Psoas muscle (tissue), 8 donors: ENCODE measurements around the gene SH3RF2. TPM values are rescaled to one million over a fixed set of nuclear protein-coding genes. Genes with fewer than 3 reads are reported as not detected.

Experiments used
- ATAC-seq, 4 donors: fragments of 200-7000 bp; cut with Tn5 transposase; one replicate each; pipeline ENCODE4 v1.9.1; 2020; ENCODE audit warnings: moderate library complexity in 3 of 4, mild to moderate bottlenecking in 2 of 4
- DNase-seq, 2 donors: peaks; one replicate each; pipeline ENCODE4 v3.0.0-alpha.2; 2020
- H3K27ac ChIP-seq: fragments of 200-600 bp; one replicate; pipeline ENCODE4 v1.8.0; 2022
- H3K27me3 ChIP-seq, 3 donors: fragments of 200-600 bp in 1 of 3; one replicate each; pipeline versions ENCODE4 v1.6.1 to v1.8.0; 2013 to 2022; ENCODE audit warnings: low read length in 2 of 3, mild to moderate bottlenecking in 2 of 3, moderate library complexity in 1 of 3; ENCODE audit not compliant: insufficient read depth in 3 of 3
- H3K36me3 ChIP-seq, 2 donors: fragments of 200-600 bp in 1 of 2; one replicate each; pipeline versions ENCODE4 v1.6.1 to v1.8.0; 2013 to 2022; ENCODE audit warnings: low read depth in 1 of 2, mild to moderate bottlenecking in 1 of 2, moderate library complexity in 1 of 2; ENCODE audit not compliant: insufficient read depth in 1 of 2
- H3K4me1 ChIP-seq: fragments of 200-600 bp; one replicate; pipeline ENCODE4 v1.8.0; 2022
- H3K4me3 ChIP-seq: fragments of 200-600 bp; one replicate; pipeline ENCODE4 v1.8.0; 2022; ENCODE audit warnings: mild to moderate bottlenecking
- H3K9me3 ChIP-seq: fragments of 200-600 bp; one replicate; pipeline ENCODE4 v1.8.0; 2022
- WGBS, 3 donors: extraction: QIAGEN DNeasy Blood & Tissue Kit; methylation state at CpG; one replicate each; pipeline versions ENCODE4 v1.1.6 to v1.1.7; 2013; 5-methylcytosine and 5-hydroxymethylcytosine counted together
- intact Hi-C, 2 donors: fragments of 100-400 bp; cut with DNase I; formaldehyde crosslinking; loops; one replicate each; pipeline versions ENCODE4 v1.11.0 to v1.14.2; 2022
- polyA plus RNA-seq, 3 donors: library from polyadenylated mRNA; stranded (reverse); fragments of 200-250 nt; gene quantifications; one replicate each; pipeline ENCODE4 v1.2.3, GENCODE V29; 2013
- total RNA-seq, 4 donors: library from RNA; stranded (reverse); fragmentation: NEBNext Ultra II Directional in 2 of 4; extraction: Animal tissue kit (Norgen Biotek cat#: 25700) in 2 of 4; gene quantifications; one replicate each; pipeline versions ENCODE4 v1.2.1 to v1.2.4, GENCODE V29; 2021 to 2023
- TF ChIP-seq, protein P1 (sequence below): fragments of 200-600 bp; IDR thresholded peaks from one replicate; pipeline ENCODE4 v1.8.0; 2022; ENCODE audit warnings: antibody characterized with exemption
- donor health status: healthy with polysubstance abuse.
- donor health status: DM: no; HTN: no; CAD: no; lungs with moderate emphysema.
- donor health status: Bipolar disorder and iron deficiency.
- donor health status: healthy.
- donor health status: DM: yes; HTN: yes; CAD: no.
- donor health status: DM: no; HTN: no; CAD: no.
- donor health status: DM: no; HTN: no; CAD: no.
- donor health status: DM: yes; HTN: yes; CAD: no.

Gene SH3RF2
- total and polyA plus RNA-seq, 7 donors = 1.1 to 64.1 (median 24.3) TPM

DNA sequence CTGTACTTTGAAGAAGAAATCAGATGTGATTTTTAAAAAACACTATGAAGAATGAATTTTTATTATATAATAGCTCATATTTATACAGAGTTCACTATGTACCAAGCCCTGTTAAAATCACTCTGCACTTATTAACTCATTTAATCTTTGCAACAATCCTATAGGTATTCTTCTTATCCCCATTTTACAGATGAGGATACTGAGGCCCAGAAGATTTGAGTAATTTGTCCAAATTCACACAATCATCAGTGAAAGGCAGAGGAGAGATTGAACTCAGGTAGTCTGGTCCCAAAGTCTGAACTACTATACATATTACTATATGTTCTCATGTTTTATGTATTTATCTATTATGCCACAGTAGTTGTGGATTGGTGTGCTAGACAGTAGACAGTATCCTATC, 152.9 kb downstream of the SH3RF2 start:
- no peak for ATAC-seq
- H3K9me3 ChIP-seq = no peaks in the 10 kb centered on the region
- no peaks in the 10 kb centered on the region for H3K36me3 ChIP-seq
- TF ChIP-seq, protein P1, sequence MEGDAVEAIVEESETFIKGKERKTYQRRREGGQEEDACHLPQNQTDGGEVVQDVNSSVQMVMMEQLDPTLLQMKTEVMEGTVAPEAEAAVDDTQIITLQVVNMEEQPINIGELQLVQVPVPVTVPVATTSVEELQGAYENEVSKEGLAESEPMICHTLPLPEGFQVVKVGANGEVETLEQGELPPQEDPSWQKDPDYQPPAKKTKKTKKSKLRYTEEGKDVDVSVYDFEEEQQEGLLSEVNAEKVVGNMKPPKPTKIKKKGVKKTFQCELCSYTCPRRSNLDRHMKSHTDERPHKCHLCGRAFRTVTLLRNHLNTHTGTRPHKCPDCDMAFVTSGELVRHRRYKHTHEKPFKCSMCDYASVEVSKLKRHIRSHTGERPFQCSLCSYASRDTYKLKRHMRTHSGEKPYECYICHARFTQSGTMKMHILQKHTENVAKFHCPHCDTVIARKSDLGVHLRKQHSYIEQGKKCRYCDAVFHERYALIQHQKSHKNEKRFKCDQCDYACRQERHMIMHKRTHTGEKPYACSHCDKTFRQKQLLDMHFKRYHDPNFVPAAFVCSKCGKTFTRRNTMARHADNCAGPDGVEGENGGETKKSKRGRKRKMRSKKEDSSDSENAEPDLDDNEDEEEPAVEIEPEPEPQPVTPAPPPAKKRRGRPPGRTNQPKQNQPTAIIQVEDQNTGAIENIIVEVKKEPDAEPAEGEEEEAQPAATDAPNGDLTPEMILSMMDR = no peak
- intact Hi-C loops = no loop called here
- H3K27me3 ChIP-seq = no peaks in the 10 kb centered on the region
- no peak for DNase-seq
- H3K4me1 ChIP-seq = no peaks in the 10 kb centered on the region
- no peak overlapping the region for H3K27ac ChIP-seq
- H3K4me3 ChIP-seq = no peak overlapping the region

DNA sequence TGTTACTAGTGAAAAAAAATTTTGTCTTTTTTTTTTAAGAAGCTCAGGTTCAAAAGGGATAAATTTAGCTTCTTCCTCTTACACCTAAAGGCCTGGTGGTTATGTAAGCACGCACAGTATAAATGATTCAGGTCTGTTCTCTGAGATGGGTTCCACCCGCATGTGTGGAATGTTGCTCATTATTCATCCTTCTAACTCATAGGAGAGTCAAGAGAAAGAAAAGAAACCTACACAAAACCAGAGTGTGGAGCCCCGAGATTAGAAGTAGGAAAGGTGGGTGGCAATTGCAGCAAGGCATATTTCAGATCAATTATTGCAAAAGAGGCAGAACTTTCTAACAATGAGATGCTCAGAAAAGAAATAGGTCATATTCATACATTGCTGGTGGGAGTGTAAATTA, 155.5 kb downstream of the SH3RF2 start:
- intact Hi-C loops = no loop called here
- 93 to 94% (median 94%) methylated on average over 3 of the region's 3 CpGs for WGBS, 3 donors

DNA sequence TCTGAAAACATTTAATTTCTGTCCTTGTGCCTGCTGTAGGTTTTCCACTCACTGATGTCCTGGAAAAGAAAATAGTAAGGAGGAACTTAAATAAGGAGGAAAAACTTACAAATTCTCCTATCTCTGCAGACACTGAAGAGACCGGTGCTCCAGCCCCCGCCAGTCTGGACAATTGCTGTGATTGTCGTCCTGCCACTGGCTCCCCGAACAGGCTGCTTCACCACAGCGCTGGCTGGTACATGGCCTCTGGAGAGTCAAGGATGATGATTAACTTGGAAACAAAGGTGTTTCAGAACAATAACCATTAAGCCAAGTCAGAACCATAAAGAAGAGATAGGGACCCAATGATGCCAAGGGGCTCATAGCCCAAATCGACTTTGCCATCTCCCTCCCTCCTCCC, 161.7 kb downstream of the SH3RF2 start:
- Histone ChIP-seq H3K9me3 (no peaks in the 10 kb centered on the region), H3K27ac (no peak overlapping the region), H3K36me3 (no peaks in the 10 kb centered on the region), H3K4me3 (no peak overlapping the region), H3K4me1 (no peaks in the 10 kb centered on the region), H3K27me3 (no peaks in the 10 kb centered on the region)
- TF ChIP-seq, protein P1 = no peak
- no peak for ATAC-seq
- 93 to 97% (median 96%) methylated on average over 6 of the region's 6 CpGs for WGBS, 3 donors
- intact Hi-C loops = no loop called here
- no peak for DNase-seq

More for the DNA sequence above, 155.5 kb downstream of the SH3RF2 start:
- TF ChIP-seq, protein P1 = no peak
- Histone ChIP-seq H3K4me1 (no peaks in the 10 kb centered on the region), H3K4me3 (no peak overlapping the region), H3K9me3 (no peaks in the 10 kb centered on the region), H3K36me3 (no peaks in the 10 kb centered on the region), H3K27ac (no peak overlapping the region), H3K27me3 (no peaks in the 10 kb centered on the region)
- DNase-seq (no peak), ATAC-seq (no peak)

DNA sequence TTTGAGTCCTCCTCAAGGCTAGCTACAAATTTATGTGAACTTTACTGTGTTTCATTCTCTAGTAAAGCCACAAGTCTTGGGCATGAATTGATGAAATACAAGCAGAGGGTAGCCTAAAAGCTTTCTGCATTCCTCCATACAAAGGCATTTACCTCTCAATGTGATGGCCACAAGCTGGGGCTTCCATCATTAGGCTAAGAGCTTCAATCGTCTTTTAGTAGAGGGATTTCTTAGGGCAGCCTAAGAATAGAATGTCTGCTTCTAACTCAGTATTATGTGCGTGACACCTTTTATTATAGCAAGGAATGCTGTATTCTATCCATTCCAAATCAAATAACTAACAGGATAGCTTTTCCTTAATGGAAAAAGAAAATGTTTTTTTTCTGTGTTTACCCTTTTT, 165.3 kb downstream of the SH3RF2 start:
- intact Hi-C loops = no loop called here
- WGBS, 3 donors = 63 to 78% (median 67%) methylated on average over 2 of the region's 2 CpGs
- TF ChIP-seq, protein P1 = no peak

DNA sequence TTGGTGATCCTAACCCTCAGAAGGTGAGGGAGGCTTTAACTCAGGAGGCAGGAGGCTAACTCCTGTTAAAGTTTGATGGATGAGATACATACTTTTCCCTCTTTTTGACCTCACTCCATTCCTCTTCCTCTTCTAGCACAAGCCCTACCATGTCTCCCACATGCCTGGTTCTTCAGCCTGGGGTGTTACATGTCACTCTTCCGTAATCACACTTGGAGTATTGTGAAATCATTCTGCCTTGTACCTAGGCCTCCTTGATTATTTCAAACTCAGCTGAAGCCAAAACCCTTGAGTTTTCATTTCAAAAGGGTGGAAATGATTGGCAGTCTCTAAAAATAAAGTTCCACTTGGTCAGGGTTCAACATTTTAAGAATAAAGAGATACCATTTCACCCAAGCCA, 167.2 kb downstream of the SH3RF2 start:
- intact Hi-C loops = no loop called here
- TF ChIP-seq, protein P1 = no peak
- H3K27ac ChIP-seq = no peak overlapping the region

More for the DNA sequence above, 165.3 kb downstream of the SH3RF2 start:
- no peak for ATAC-seq
- no peaks in the 10 kb centered on the region for H3K4me1 ChIP-seq
- no peak overlapping the region for H3K4me3 ChIP-seq
- no peak for DNase-seq
- H3K27ac ChIP-seq = no peak overlapping the region
- H3K9me3 ChIP-seq = no peaks in the 10 kb centered on the region
- H3K27me3 ChIP-seq = no peaks in the 10 kb centered on the region
- H3K36me3 ChIP-seq = no peaks in the 10 kb centered on the region

More for the DNA sequence above, 167.2 kb downstream of the SH3RF2 start:
- Histone ChIP-seq H3K27me3 (no peaks in the 10 kb centered on the region), H3K4me1 (no peaks in the 10 kb centered on the region), H3K36me3 (no peaks in the 10 kb centered on the region), H3K4me3 (no peak overlapping the region), H3K9me3 (no peaks in the 10 kb centered on the region)
- WGBS, 3 donors = 0 to 81% (median 34%) methylated on average over 1 of the region's 1 CpG
- ATAC-seq (peak; percentile 44 to 82 (median 64)), DNase-seq (no peak)
